Mesendoderm (in vitro differentiated cells): ENCODE measurements around the gene CPNE5.

Experiments
- DNase-seq: peaks from one replicate; pipeline ENCODE4 v3.0.0; 2013
- H2AK5ac ChIP-seq: 2 replicates; pipeline ENCODE4 v1.6.1; 2013; ENCODE audit warnings: low read length, inconsistent platforms
- H2BK120ac ChIP-seq: 2 replicates; pipeline ENCODE4 v1.6.1; 2013; ENCODE audit warnings: low read depth, mild to moderate bottlenecking, low read length, moderate library complexity, mixed read lengths
- H2BK15ac ChIP-seq: replicated peaks from 2 replicates; pipeline ENCODE4 v1.6.1; 2013; ENCODE audit warnings: low read depth, mild to moderate bottlenecking, moderate library complexity
- H2BK5ac ChIP-seq: 2 replicates; pipeline ENCODE4 v1.6.1; 2013; ENCODE audit warnings: low read length, inconsistent platforms
- H3K18ac ChIP-seq: 2 replicates; pipeline ENCODE4 v1.6.1; 2013; ENCODE audit warnings: mild to moderate bottlenecking, low read length, mixed read lengths
- H3K23ac ChIP-seq: one replicate; pipeline ENCODE4 v1.6.1; 2013; ENCODE audit warnings: low read length
- H3K27ac ChIP-seq: 2 replicates; pipeline ENCODE4 v1.5.1; 2013; ENCODE audit warnings: low read depth, mild to moderate bottlenecking, inconsistent platforms, low read length, moderate library complexity
- H3K27me3 ChIP-seq: 2 replicates; pipeline ENCODE4 v1.6.1; 2013; ENCODE audit warnings: low read length, control low read depth, mild to moderate bottlenecking, inconsistent platforms; ENCODE audit not compliant: insufficient read depth, poor library complexity
- H3K36me3 ChIP-seq: 2 replicates; pipeline ENCODE4 v1.6.1; 2013; ENCODE audit warnings: low read length, inconsistent platforms; ENCODE audit not compliant: control insufficient read depth, insufficient read depth
- H3K4ac ChIP-seq: one replicate; pipeline ENCODE4 v1.6.1; 2013; ENCODE audit warnings: low read depth, mild to moderate bottlenecking, low read length, moderate library complexity
- H3K4me1 ChIP-seq: 2 replicates; pipeline ENCODE4 v1.6.1; 2013; ENCODE audit warnings: low read depth, low read length, inconsistent platforms; ENCODE audit not compliant: control insufficient read depth
- H3K4me2 ChIP-seq: 2 replicates; pipeline ENCODE4 v1.6.1; 2013; ENCODE audit warnings: low read length
- H3K4me3 ChIP-seq: 2 replicates; pipeline ENCODE4 v1.5.1; 2013; ENCODE audit warnings: mild to moderate bottlenecking, low read length
- H3K56ac ChIP-seq: one replicate; pipeline ENCODE4 v1.6.1; 2013; ENCODE audit warnings: low read length
- H3K79me1 ChIP-seq: 2 replicates; pipeline ENCODE4 v1.6.1; 2013; ENCODE audit warnings: low read length, inconsistent platforms
- H3K79me2 ChIP-seq: 2 replicates; pipeline ENCODE4 v1.6.1; 2013; ENCODE audit warnings: mild to moderate bottlenecking, low read length; ENCODE audit not compliant: control insufficient read depth, insufficient read depth
- H3K9ac ChIP-seq: 2 replicates; pipeline ENCODE4 v1.6.1; 2013; ENCODE audit warnings: low read length, inconsistent platforms
- H4K5ac ChIP-seq: one replicate; pipeline ENCODE4 v1.6.1; 2013; ENCODE audit warnings: low read length
- H4K8ac ChIP-seq: one replicate; pipeline ENCODE4 v1.6.1; 2013; ENCODE audit warnings: low read depth, mild to moderate bottlenecking, control low read depth, low read length, moderate library complexity
- WGBS: extraction: QIAGEN DNeasy Blood & Tissue Kit; methylation state at CpG from one replicate; pipeline ENCODE4 v1.1.7; 2013; ENCODE audit warnings: low lambda C conversion rate, missing lambda C conversion rate; ENCODE audit not compliant: insufficient coverage; ENCODE audit errors: extremely low coverage; 5-methylcytosine and 5-hydroxymethylcytosine counted together

CPNE5 gene

DNA sequence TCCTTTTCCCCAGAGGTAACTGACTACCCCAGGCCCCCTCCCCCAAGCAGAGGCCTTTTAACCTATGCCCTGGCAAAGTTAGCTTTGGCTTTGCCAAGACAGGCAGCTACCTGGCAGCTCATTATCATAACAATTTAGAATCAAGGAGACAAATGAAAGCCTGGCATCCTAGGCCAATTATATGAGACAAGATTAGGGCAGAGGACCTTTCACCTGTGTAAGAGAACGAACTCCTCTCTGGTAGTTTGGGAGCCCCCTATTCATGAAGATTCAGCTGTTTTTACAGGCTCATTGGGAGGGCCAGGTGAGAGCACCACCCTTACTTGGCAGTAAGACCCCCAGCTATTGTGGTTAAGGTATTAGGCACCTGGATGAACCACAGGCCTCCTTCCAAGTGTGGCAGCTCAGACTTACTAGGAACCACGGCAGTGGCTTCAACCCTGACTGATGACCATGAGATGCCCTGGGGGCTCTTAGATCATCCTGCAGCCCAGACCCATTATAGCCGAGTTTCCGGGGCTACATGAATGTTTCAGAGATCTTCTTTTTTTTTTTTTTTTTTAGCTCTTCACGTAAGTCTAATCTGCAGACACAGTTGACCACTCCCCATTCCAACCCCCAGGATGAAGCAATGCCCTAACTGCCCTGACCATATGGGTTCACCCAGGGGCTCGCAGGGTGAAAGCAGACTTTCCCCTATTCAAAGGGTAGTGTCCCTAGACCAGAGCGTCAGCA is 85.4 kb downstream of the CPNE5 start:
- no peak overlapping the region for H3K4me3 ChIP-seq
- H3K79me2 ChIP-seq = no peaks in the 10 kb centered on the region
- H3K18ac ChIP-seq = no peak overlapping the region
- no peak overlapping the region for H3K4me2 ChIP-seq
- no peaks in the 10 kb centered on the region for H3K36me3 ChIP-seq
- no peak overlapping the region for H4K5ac ChIP-seq
- no peaks in the 10 kb centered on the region for H3K4me1 ChIP-seq
- no peak overlapping the region for H3K9ac ChIP-seq
- H3K27ac ChIP-seq = no peak overlapping the region
- H3K4ac ChIP-seq = no peak overlapping the region
- WGBS = no CpG with 5 or more reads among the region's 7 CpGs
- H3K79me1 ChIP-seq = no peaks in the 10 kb centered on the region
- H2BK15ac ChIP-seq = no peak overlapping the region
- DNase-seq = peak; percentile 46
- H4K8ac ChIP-seq = no peak overlapping the region
- H3K27me3 ChIP-seq = no peaks in the 10 kb centered on the region
- H2BK120ac ChIP-seq = no peak overlapping the region
- H2BK5ac ChIP-seq = no peak overlapping the region
- no peak overlapping the region for H3K56ac ChIP-seq
- H2AK5ac ChIP-seq = no peak overlapping the region
- no peak overlapping the region for H3K23ac ChIP-seq

DNA sequence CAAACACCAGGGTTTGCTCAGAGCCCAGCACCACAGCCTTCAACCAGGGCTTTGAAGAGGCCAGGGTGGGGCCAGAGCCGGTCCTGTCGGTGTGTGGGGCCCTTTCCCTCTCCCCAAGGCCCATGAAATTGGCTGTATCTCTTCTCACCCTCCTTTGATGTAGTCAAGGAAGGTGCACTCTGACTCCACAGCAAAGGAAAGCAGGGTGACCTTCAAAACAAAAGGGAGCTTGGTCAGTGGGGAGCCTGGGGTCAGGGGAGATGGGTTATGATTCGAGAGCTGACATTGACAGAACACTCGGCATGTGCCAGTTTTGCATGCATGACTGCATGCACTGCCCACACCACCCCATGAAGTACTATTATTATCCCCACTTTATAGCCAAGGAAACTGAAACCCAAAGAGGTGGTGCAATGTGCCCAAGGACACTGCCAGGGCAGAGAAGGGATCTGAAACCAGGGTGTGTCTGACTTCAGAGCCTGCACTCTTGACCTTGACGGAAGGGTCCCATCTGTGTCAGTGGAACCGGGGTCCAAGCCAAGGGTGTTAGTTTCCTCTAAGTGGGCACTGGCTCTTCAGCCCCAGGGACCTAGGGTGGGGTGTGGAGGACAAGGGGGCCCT is 86.2 kb downstream of the CPNE5 start:
- WGBS = no CpG with 5 or more reads among the region's 6 CpGs
- Histone ChIP-seq H3K4me3 (no peak overlapping the region), H3K18ac (no peak overlapping the region), H3K27me3 (no peaks in the 10 kb centered on the region), H3K4me2 (no peak overlapping the region), H2BK120ac (no peak overlapping the region), H4K8ac (no peak overlapping the region), H3K23ac (no peak overlapping the region), H3K36me3 (no peaks in the 10 kb centered on the region), H2AK5ac (no peak overlapping the region), H2BK15ac (no peak overlapping the region), H3K4me1 (no peaks in the 10 kb centered on the region), H3K9ac (no peak overlapping the region), H3K4ac (no peak overlapping the region), H3K27ac (no peak overlapping the region), H3K79me1 (no peaks in the 10 kb centered on the region), H2BK5ac (no peak overlapping the region), H3K79me2 (no peaks in the 10 kb centered on the region), H4K5ac (no peak overlapping the region), H3K56ac (no peak overlapping the region)
- no peak for DNase-seq

DNA sequence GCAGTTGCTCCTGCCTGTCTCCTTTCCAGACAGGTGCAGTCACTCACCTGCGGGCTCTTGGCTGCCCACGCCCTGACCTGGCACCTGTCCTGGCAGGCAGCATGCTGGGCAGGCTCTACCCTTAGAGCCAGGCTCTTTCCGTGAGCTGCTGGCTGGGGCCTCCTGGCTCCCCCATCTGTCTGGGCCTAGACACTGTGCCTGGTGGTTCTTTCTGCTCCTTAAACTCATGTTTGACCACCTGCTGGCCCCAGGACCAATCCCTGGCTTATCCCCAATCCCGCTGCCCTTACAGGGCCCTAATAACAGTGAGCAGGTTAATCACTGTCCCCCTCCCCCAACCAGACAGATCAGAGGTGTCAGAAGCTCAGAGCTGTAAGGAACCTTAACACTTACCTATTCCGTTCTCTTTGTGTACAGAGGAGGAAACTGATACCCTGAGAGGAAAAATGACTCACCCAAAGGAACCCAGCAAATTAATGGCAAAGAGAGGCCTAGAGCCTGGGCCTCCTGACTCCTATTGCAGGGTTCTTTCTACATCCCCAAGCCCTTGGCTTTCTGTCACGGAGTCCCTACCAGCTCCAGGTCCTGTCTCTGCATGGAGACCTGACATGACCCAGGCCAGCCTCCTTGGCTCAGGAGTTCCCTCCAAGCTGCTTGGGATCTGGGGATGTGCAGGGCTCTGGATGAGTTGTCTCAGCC is 86.9 kb downstream of the CPNE5 start:
- H3K4me1 ChIP-seq = no peaks in the 10 kb centered on the region
- no peak overlapping the region for H3K4me3 ChIP-seq
- WGBS = no CpG with 5 or more reads among the region's 6 CpGs
- H4K8ac ChIP-seq = no peak overlapping the region
- H3K79me2 ChIP-seq = no peaks in the 10 kb centered on the region
- H3K9ac ChIP-seq = no peak overlapping the region
- H2BK5ac ChIP-seq = no peak overlapping the region
- DNase-seq = no peak
- H3K18ac ChIP-seq = no peak overlapping the region
- H3K79me1 ChIP-seq = no peaks in the 10 kb centered on the region
- no peak overlapping the region for H3K27ac ChIP-seq
- H3K23ac ChIP-seq = no peak overlapping the region
- no peak overlapping the region for H2BK15ac ChIP-seq
- no peak overlapping the region for H3K4ac ChIP-seq
- no peak overlapping the region for H3K4me2 ChIP-seq
- no peaks in the 10 kb centered on the region for H3K27me3 ChIP-seq
- H3K36me3 ChIP-seq = no peaks in the 10 kb centered on the region
- no peak overlapping the region for H2AK5ac ChIP-seq
- H2BK120ac ChIP-seq = no peak overlapping the region
- H4K5ac ChIP-seq = no peak overlapping the region
- no peak overlapping the region for H3K56ac ChIP-seq

DNA sequence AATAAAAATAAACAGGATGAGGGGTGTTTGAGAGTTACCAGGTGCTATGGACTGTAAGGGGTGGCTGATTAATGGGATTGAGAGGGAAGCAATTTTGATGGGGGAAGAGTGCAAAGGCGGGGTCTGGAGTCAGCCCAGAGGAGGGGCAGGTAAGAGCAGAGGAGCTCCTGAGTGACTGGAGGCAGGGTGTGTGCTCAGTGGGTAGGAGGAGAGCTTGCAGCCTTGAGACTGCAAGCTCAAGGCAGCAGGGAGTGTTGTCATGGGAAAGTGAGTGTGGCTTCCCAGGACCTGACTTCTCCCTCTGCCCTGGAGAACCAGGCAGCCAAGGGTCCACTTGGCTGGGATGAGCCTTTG is 87.4 kb downstream of the CPNE5 start:
- WGBS = no CpG with 5 or more reads among the region's 1 CpG
- no peaks in the 10 kb centered on the region for H3K79me2 ChIP-seq
- no peak overlapping the region for H2AK5ac ChIP-seq
- H3K56ac ChIP-seq = no peak overlapping the region
- no peak overlapping the region for H3K4me3 ChIP-seq
- H4K5ac ChIP-seq = no peak overlapping the region
- H3K79me1 ChIP-seq = no peaks in the 10 kb centered on the region
- H3K4me2 ChIP-seq = no peak overlapping the region
- H2BK15ac ChIP-seq = no peak overlapping the region
- H3K36me3 ChIP-seq = no peaks in the 10 kb centered on the region
- no peak overlapping the region for H4K8ac ChIP-seq
- no peak overlapping the region for H3K27ac ChIP-seq
- no peak overlapping the region for H3K18ac ChIP-seq
- H3K9ac ChIP-seq = no peak overlapping the region
- no peak for DNase-seq
- H2BK120ac ChIP-seq = no peak overlapping the region
- H2BK5ac ChIP-seq = no peak overlapping the region
- no peak overlapping the region for H3K23ac ChIP-seq
- no peak overlapping the region for H3K4ac ChIP-seq
- H3K27me3 ChIP-seq = no peaks in the 10 kb centered on the region
- no peaks in the 10 kb centered on the region for H3K4me1 ChIP-seq

DNA sequence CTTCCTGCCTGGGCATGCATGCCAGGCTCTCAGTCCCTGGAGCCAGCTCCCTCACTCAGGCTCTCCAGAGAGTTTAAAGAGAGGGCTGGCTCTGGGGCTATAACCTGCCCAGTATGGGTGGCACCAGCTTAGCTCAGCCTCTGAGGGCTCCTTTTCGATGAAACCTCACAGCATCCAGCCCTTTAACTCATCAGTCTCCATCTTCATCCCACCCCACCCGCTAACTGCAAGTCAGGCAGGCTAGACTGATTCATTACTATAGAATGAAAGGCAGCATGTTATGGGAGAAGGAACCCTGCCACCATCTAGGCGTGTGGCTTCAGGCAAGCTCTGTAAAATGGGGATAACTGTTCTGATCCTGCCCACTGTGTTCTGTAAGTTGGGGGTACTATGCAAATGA is 88.2 kb downstream of the CPNE5 start:
- H3K9ac ChIP-seq = no peak overlapping the region
- H4K5ac ChIP-seq = no peak overlapping the region
- H2BK5ac ChIP-seq = no peak overlapping the region
- H3K23ac ChIP-seq = no peak overlapping the region
- no peaks in the 10 kb centered on the region for H3K79me2 ChIP-seq
- H3K4ac ChIP-seq = no peak overlapping the region
- H3K4me1 ChIP-seq = no peaks in the 10 kb centered on the region
- H3K79me1 ChIP-seq = no peaks in the 10 kb centered on the region
- no peak overlapping the region for H4K8ac ChIP-seq
- no peak overlapping the region for H2AK5ac ChIP-seq
- no peak overlapping the region for H2BK15ac ChIP-seq
- no peak overlapping the region for H3K4me3 ChIP-seq
- no peak for DNase-seq
- H3K36me3 ChIP-seq = no peaks in the 10 kb centered on the region
- no peaks in the 10 kb centered on the region for H3K27me3 ChIP-seq
- no peak overlapping the region for H3K56ac ChIP-seq
- no peak overlapping the region for H3K27ac ChIP-seq
- H2BK120ac ChIP-seq = no peak overlapping the region
- WGBS = no CpG with 5 or more reads among the region's 3 CpGs
- H3K18ac ChIP-seq = no peak overlapping the region
- H3K4me2 ChIP-seq = no peak overlapping the region
